ENCODE results near the gene SPTLC3. TPM values are rescaled to one million over a fixed set of nuclear protein-coding genes. Genes with fewer than 3 reads are reported as not detected.

The SPTLC3 gene
- polyA plus RNA-seq, 1 donor from 2014 or later, result not detected

DNA sequence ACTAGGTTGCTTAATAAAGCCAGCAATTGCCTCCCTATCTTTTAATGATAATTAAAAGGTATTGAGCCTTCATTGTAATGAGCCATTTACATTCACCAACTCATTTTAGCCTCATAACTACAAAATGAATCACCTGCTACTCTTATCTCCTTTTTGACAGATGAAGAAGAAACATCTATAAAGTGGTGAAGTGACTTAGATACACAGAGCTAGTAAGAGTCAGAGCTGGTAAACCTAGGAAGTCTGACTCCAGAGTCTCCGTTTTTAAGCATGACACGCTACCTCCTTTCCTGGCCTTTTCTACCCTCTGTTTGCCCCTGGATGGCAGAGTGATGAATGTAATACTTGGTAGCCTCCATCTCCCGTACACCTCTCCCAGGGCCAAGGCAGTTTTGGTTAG is 93.5 kb downstream of the SPTLC3 start:
- Histone ChIP-seq H3K27me3 (ENCODE audit: insufficient read depth, low read depth, low read length) (no peaks in the 10 kb centered on the region), H3K27ac (ENCODE audit: low read length) (no peak overlapping the region), H3K4me2 (ENCODE audit: low read length) (no peak overlapping the region), H3K36me3 (ENCODE audit: insufficient read depth, low read length) (no peaks in the 10 kb centered on the region), H4K20me1 (ENCODE audit: insufficient read depth) (no peaks in the 10 kb centered on the region), H3K79me2 (replicated peaks; ENCODE audit: insufficient read depth, low read length) (no peaks in the 10 kb centered on the region), H2AFZ (ENCODE audit: low read depth, low read length) (no peak overlapping the region), H3K4me3 (ENCODE audit: low read length) (no peak overlapping the region), H3K9ac (ENCODE audit: low read length) (no peak overlapping the region), H3K9me2 (ENCODE audit: insufficient read depth, low read length) (no peaks in the 10 kb centered on the region), H3F3A (ENCODE audit: insufficient read depth, low read length, poor library complexity, severe bottlenecking) (no peaks in the 10 kb centered on the region), H3K9me3 (ENCODE audit: low read length) (no peaks in the 10 kb centered on the region)
- no peak for TF ChIP-seq EP300 (conservative IDR thresholded peaks at IDR 0.05; ENCODE audit: poor library complexity, severe bottlenecking)
- TF ChIP-seq SMC3 (conservative IDR thresholded peaks at IDR 0.05; ENCODE audit: poor library complexity), result no peak
- TF ChIP-seq, protein P1, sequence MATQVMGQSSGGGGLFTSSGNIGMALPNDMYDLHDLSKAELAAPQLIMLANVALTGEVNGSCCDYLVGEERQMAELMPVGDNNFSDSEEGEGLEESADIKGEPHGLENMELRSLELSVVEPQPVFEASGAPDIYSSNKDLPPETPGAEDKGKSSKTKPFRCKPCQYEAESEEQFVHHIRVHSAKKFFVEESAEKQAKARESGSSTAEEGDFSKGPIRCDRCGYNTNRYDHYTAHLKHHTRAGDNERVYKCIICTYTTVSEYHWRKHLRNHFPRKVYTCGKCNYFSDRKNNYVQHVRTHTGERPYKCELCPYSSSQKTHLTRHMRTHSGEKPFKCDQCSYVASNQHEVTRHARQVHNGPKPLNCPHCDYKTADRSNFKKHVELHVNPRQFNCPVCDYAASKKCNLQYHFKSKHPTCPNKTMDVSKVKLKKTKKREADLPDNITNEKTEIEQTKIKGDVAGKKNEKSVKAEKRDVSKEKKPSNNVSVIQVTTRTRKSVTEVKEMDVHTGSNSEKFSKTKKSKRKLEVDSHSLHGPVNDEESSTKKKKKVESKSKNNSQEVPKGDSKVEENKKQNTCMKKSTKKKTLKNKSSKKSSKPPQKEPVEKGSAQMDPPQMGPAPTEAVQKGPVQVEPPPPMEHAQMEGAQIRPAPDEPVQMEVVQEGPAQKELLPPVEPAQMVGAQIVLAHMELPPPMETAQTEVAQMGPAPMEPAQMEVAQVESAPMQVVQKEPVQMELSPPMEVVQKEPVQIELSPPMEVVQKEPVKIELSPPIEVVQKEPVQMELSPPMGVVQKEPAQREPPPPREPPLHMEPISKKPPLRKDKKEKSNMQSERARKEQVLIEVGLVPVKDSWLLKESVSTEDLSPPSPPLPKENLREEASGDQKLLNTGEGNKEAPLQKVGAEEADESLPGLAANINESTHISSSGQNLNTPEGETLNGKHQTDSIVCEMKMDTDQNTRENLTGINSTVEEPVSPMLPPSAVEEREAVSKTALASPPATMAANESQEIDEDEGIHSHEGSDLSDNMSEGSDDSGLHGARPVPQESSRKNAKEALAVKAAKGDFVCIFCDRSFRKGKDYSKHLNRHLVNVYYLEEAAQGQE (IDR thresholded peaks at IDR 0.05; ENCODE audit: borderline replicate concordance), result no peak
- no peak for TF ChIP-seq MXI1 (conservative IDR thresholded peaks at IDR 0.05; ENCODE audit: poor library complexity, severe bottlenecking)
- TF ChIP-seq, protein P2, sequence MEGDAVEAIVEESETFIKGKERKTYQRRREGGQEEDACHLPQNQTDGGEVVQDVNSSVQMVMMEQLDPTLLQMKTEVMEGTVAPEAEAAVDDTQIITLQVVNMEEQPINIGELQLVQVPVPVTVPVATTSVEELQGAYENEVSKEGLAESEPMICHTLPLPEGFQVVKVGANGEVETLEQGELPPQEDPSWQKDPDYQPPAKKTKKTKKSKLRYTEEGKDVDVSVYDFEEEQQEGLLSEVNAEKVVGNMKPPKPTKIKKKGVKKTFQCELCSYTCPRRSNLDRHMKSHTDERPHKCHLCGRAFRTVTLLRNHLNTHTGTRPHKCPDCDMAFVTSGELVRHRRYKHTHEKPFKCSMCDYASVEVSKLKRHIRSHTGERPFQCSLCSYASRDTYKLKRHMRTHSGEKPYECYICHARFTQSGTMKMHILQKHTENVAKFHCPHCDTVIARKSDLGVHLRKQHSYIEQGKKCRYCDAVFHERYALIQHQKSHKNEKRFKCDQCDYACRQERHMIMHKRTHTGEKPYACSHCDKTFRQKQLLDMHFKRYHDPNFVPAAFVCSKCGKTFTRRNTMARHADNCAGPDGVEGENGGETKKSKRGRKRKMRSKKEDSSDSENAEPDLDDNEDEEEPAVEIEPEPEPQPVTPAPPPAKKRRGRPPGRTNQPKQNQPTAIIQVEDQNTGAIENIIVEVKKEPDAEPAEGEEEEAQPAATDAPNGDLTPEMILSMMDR (IDR thresholded peaks at IDR 0.05; ENCODE audit: poor library complexity, severe bottlenecking), result no peak
- no peak for TF ChIP-seq POLR2AphosphoS5 (IDR thresholded peaks at IDR 0.05)
- no peak for TF ChIP-seq RAD21 (conservative IDR thresholded peaks at IDR 0.05)
- no peak for TF ChIP-seq TAF1 (IDR thresholded peaks at IDR 0.05; ENCODE audit: low read depth)
- TF ChIP-seq EZH2 (IDR thresholded peaks at IDR 0.05; ENCODE audit: borderline replicate concordance, insufficient read depth, low read length, poor library complexity, severe bottlenecking), result no peak

DNA sequence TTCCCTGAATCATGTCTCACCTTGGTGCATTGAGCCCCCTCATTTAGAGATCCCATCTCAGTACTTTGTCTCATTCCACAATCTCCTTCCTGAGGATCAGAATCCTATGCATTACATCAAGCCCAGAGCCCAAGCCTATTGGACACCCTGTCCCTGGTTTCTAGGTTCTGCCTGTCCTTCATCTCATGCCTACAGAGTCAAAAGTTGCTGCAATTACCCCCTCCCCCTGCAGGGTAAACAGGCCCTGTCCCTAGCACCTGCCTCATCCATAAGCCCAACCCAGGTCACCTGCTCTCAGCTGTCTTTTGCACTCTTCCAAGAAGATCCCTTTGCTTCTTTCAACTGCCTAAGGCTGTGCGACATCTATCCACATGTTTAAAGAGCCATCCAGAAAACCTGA is 93.9 kb downstream of the SPTLC3 start:
- TF ChIP-seq, protein P2 (IDR thresholded peaks at IDR 0.05; ENCODE audit: poor library complexity, severe bottlenecking), result no peak
- TF ChIP-seq, protein P1 (IDR thresholded peaks at IDR 0.05; ENCODE audit: borderline replicate concordance), result no peak
- TF ChIP-seq MXI1 (conservative IDR thresholded peaks at IDR 0.05; ENCODE audit: poor library complexity, severe bottlenecking) (no peak), SMC3 (conservative IDR thresholded peaks at IDR 0.05; ENCODE audit: poor library complexity) (no peak), POLR2AphosphoS5 (IDR thresholded peaks at IDR 0.05) (no peak), TAF1 (IDR thresholded peaks at IDR 0.05; ENCODE audit: low read depth) (no peak), EZH2 (IDR thresholded peaks at IDR 0.05; ENCODE audit: borderline replicate concordance, insufficient read depth, low read length, poor library complexity, severe bottlenecking) (no peak), EP300 (conservative IDR thresholded peaks at IDR 0.05; ENCODE audit: poor library complexity, severe bottlenecking) (no peak), RAD21 (conservative IDR thresholded peaks at IDR 0.05) (no peak)
- Histone ChIP-seq H3K9me3 (ENCODE audit: low read length) (no peaks in the 10 kb centered on the region), H3K4me2 (ENCODE audit: low read length) (no peak overlapping the region), H3K36me3 (ENCODE audit: insufficient read depth, low read length) (no peaks in the 10 kb centered on the region), H3K9ac (ENCODE audit: low read length) (no peak overlapping the region), H4K20me1 (ENCODE audit: insufficient read depth) (no peaks in the 10 kb centered on the region), H3F3A (ENCODE audit: insufficient read depth, low read length, poor library complexity, severe bottlenecking) (no peaks in the 10 kb centered on the region), H2AFZ (ENCODE audit: low read depth, low read length) (no peak overlapping the region), H3K9me2 (ENCODE audit: insufficient read depth, low read length) (no peaks in the 10 kb centered on the region), H3K79me2 (replicated peaks; ENCODE audit: insufficient read depth, low read length) (no peaks in the 10 kb centered on the region), H3K27me3 (ENCODE audit: insufficient read depth, low read depth, low read length) (no peaks in the 10 kb centered on the region), H3K4me3 (ENCODE audit: low read length) (no peak overlapping the region), H3K27ac (ENCODE audit: low read length) (no peak overlapping the region)

All from neural cell (in vitro differentiated cells).